Choroid plexus epithelial cell (primary cell): ENCODE data around the gene ARRB1.

Experiments
- DNase-seq: peaks from one replicate; pipeline ENCODE4 v3.0.0-alpha.2; 2010; ENCODE audit warnings: low read depth
- H3K4me3 ChIP-seq: 2 replicates; pipeline ENCODE4 v1.5.1; 2011; ENCODE audit warnings: low read depth, mild to moderate bottlenecking, control low read depth, low read length, moderate library complexity
- TF ChIP-seq, protein P1 (sequence below): conservative IDR thresholded peaks from 2 replicates; pipeline ENCODE4 v1.5.1; 2011; ENCODE audit warnings: low read depth, mild to moderate bottlenecking, control low read depth, inconsistent platforms, low read length, moderate library complexity

The ARRB1 gene

DNA sequence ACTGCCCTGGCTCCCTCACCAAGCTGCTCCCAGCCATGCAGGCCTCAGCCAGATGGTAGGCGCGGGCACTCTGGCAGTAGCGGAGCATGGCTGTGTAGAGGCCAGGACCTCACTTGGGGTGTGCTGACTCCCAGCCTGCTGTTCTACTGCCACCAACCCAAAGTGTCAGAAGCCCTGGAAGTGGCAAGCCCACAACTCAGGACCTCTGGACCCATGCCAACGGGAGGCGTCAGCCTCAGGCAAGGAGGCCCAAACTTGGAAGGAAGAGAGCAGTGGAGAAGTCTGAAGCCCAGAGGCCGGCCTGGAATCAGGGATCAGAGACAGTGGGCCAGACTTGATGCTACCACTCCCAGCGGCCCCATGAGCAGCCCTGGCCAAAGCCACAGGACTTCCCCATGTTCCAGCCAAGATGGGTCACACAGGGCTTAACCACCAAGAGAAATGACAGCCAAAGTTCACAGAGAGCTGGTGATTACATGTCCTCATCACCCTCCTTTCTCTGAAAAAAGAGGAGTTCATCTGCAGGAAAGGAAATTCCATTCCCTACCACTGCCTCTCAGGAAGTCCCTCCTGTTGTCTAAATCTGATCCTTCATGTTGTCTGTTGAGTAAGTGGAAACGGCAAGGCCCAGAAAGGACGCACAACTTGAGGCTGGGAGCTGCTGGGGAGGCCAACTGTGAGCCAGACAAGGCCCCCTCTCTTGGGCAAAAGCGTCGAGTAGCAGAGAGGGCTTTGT lies 4.4 kb downstream of the ARRB1 start:
- DNase-seq: peak; percentile 59
- H3K4me3 ChIP-seq: no peak overlapping the region
- TF ChIP-seq, protein P1, sequence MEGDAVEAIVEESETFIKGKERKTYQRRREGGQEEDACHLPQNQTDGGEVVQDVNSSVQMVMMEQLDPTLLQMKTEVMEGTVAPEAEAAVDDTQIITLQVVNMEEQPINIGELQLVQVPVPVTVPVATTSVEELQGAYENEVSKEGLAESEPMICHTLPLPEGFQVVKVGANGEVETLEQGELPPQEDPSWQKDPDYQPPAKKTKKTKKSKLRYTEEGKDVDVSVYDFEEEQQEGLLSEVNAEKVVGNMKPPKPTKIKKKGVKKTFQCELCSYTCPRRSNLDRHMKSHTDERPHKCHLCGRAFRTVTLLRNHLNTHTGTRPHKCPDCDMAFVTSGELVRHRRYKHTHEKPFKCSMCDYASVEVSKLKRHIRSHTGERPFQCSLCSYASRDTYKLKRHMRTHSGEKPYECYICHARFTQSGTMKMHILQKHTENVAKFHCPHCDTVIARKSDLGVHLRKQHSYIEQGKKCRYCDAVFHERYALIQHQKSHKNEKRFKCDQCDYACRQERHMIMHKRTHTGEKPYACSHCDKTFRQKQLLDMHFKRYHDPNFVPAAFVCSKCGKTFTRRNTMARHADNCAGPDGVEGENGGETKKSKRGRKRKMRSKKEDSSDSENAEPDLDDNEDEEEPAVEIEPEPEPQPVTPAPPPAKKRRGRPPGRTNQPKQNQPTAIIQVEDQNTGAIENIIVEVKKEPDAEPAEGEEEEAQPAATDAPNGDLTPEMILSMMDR: no peak

DNA sequence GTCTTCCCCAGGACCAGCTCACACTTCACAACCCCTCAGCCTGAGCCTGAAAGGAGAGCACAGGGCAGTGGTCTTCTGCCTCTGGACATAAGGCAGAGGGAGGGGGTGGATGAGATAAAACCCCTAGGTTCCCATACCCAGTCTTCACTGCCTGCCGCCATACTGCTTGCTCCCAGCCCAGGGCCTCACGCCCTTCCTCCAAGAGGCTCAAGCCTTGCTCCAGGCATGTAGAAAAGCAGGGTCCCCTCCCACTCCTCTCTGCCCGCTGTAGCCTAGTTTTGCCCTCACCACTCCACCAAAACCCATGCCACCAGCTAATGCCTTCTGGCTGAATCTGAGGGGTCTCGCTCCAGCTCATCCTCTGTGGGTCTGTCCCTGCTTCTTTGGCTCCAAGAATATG lies 5.2 kb downstream of the ARRB1 start:
- no peak overlapping the region for H3K4me3 ChIP-seq
- no peak for DNase-seq
- TF ChIP-seq, protein P1: no peak

DNA sequence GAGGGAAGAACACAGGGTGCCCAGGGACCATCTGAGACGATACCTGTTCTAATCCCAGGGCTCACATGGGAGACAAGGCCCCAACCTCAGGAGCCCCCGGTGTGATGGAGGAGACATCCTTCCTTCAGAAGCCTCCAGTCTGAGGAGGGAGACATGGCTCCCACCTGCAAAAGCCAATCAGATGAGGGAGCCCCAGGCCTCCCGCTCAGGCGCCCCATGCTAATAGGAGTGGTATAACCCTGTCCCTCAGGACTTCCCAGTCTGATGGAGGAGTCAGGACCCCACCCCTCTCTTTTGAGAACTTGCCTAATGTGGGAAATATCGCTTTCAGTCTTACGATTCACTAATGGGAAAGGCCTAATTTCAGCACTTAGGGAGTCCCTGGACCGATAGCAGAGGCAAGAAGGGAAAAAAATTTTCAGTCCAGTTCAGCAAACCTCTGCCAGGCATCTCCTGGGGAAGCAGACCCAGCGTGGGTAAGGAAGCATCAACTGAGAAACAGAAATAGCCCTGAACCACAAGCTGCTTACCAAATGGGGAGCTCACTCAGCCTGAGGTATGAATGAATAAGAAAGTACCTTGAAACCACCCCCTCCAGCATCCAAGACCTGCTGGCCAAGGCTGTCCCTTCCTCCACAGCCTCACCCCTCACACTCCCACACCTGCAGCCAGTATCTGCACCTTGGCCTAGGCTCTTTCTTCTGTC lies 5.9 kb downstream of the ARRB1 start:
- H3K4me3 ChIP-seq: no peak overlapping the region
- TF ChIP-seq, protein P1: no peak
- no peak for DNase-seq

DNA sequence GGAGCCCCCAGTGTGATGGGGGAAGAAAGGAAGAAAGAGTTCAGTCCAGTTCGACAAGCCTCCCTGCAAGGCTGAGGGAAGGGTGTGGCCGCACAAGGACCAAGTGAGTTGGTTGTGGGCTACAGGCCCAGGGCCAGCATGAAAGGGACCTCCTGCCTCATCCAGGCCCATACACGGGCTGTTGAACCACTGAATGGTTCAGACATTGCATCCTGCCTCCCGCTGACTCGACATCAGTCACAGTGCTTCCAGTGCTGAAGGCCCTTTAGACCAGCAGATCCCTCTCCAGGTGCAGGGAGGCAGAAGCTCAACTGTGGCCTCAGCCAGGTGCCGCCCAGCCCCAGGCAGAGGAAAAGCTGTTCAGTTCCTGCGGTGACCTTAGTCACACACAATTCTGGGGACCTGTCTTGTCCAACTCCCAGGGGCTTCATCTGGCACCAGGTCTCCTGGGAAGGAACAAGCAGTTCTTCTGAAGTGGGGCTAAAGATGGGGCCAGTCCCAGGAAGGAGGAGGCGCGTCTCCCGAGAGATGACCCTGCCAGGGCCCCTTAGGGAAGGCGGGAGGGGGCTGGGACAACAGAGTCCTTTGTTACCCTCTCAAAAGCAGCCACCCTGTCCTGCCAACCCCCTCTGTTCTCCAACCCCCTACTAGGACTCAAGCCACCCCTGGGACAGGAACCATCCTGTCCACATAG lies 6.6 kb downstream of the ARRB1 start:
- TF ChIP-seq, protein P1: no peak
- no peak overlapping the region for H3K4me3 ChIP-seq
- no peak for DNase-seq

DNA sequence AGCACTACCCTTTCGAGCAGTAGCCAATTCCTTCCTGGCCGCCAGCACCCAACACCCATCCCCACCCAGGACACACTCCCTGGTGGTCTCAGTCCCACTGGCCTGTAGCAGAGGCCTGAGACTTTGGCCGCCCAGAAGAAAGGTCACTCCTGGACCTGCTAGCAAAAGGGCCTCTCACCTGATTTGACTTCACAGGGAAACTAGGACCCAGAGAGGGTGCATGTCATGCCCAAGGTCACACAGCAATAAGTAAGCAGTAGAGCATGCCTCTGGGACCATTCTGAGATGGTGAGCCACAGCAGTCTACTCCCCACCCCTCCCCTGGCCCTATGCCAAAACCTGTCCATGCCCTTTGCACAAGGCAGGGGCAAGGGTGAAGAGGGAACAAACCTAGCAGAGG lies 7.3 kb downstream of the ARRB1 start:
- TF ChIP-seq, protein P1: no peak
- no peak for DNase-seq
- no peak overlapping the region for H3K4me3 ChIP-seq

DNA sequence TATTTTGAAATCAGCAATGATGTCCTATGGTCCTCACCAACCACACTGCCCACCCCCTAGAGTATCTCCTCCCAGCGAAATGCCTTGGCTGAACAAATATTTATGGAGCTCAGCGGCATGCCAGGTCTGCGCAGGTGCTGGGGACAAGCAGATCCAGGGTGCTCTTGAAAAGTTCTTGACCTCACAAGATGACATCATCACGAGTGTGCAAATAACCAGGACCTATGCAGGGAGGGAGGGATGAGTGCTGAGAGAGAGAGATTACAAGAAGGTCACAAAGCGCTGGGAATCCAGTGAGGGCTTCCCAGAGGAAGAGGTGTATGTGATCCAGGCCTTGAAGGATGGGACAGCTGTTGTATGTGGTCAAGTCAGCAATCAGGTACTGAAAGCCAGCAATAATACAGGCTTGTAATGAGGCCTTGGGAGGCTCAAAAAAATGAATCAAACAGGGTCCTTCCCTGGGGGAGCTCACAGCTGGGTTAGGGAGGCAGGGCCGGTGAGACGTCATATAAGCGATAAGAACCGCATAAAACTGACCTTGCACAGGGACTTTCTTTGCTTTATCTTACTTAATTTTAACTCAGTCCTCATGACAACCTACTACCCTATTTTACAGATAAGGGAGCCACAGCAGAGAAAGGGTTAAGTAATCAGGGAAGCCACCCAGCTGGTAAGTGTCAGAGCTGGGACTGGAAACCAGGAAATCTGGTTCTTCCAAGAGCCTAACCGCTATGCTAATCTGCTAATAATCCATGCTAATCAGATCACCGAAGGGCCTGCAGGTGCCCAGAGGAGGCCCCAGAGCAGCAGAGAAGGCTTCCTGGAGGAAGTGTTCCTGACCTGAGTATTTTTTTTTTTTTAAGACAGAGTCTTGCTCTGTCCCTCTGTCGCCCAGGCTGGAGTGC lies 8.2 kb downstream of the ARRB1 start:
- H3K4me3 ChIP-seq: no peak overlapping the region
- TF ChIP-seq, protein P1: no peak
- no peak for DNase-seq
